ENCODE measurements around the gene COL11A2. TPM values are rescaled to one million over a fixed set of nuclear protein-coding genes. Genes with fewer than 3 reads are reported as not detected.

COL11A2 gene
- total and polyA plus RNA-seq, 4 donors = 0.13 to 3.6 (median 1.6) TPM

DNA sequence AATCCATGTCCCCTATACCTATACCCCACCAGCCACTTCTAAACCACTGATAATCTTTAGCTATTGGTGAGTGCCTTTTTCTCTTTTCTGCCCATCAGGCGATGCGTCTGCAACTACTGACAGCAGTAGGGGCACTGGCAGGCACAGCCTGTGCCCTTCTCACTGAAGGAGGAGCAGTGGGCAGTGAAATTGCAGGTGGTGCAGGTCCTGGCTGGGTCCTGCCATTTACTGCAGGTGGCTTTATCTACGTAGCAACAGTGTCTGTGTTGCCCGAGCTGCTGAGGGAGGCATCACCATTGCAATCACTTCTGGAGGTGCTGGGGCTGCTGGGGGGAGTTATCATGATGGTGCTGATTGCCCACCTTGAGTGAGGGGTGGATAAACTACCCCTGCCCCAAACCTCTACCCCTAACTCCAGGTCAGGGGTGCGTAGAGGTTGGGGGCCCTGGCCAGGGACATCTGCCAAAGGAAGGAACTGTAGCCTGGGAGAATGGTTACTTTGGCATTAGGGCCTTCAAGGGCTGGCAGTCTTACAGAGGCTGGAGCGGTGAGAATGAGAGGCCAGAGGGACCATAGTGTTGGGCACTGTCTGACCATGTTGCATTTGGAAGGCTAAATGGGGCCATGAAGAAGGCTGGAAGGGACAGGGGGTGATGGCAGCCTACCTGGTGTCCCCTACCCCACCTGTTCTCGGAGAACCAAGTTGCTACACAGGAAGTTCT, 11.3 kb upstream of the COL11A2 start:
- whole genome bisulfite sequencing, 2 donors = 63% methylated on average over 7 of the region's 7 CpGs
- no peaks in the 10 kb centered on the region for H3K4me1 ChIP-seq (ENCODE audit: control insufficient read depth in 1 of 2, insufficient read depth in 2 of 2, low read length in 2 of 2)
- ATAC-seq (ENCODE audit: low FRiP score) (no peak), DNase-seq (no peak)
- H3K27ac ChIP-seq (ENCODE audit: low read depth in 1 of 2, low read length in 2 of 2) = no peak overlapping the region
- intact Hi-C loops (cut with DNase I) = loop anchor here in 1 of 2 donors (5.0 to 10.0 kb wide), 5 partner anchors 211 to 1799 kb away; partner anchors contain the start of genes BRD2, CUTA, GPSM3 and MICA
- H3K9me3 ChIP-seq (ENCODE audit: control insufficient read depth, low read length) = no peaks in the 10 kb centered on the region
- no peak overlapping the region for H3K4me3 ChIP-seq (ENCODE audit: low read length in 2 of 2)
- no peaks in the 10 kb centered on the region for H3K27me3 ChIP-seq (ENCODE audit: control insufficient read depth in 1 of 2, insufficient read depth in 2 of 2, low read length in 1 of 2)
- H3K36me3 ChIP-seq (ENCODE audit: control insufficient read depth in 1 of 2, insufficient read depth in 2 of 2, low read length in 1 of 2) = peaks cover 0 to 3% of the 10 kb centered on the region in 2 donors

- no peaks in the 10 kb centered on the region for H3K9me3 ChIP-seq (ENCODE audit: control insufficient read depth, low read length)
- intact Hi-C loops (cut with DNase I) = loop anchor here in 1 of 2 donors (5.0 to 10.0 kb wide), 5 partner anchors 212 to 1798 kb away; partner anchors contain the start of genes BRD2, CUTA, GPSM3 and MICA
- 81% methylated on average over 6 of the region's 6 CpGs for WGBS, 2 donors
These were observed 10.5 kb upstream of the COL11A2 start for GRCh38 chr6:33202799-33203198.

DNA sequence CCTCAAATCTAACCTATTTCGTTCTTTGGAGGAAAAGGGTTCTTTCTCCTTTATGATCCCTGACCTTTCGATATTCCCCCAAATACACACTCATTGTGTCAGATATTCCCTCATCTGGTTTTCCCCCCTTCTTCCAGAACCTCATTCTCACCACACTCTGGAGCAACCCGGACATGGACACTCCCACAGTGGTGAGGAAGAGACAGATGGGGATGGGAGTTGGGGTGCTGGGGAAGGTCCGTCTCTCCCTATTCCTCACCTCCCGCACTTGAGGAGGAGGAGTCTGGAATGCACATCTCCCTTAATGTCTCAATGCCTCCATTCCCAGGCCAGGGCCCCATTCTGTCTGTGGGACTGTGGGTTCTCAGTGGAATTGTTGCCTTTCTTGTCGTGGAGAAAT, 9.7 kb upstream of the COL11A2 start:
- peaks cover 0 to 3% of the 10 kb centered on the region in 2 donors for H3K36me3 ChIP-seq (ENCODE audit: control insufficient read depth in 1 of 2, insufficient read depth in 2 of 2, low read length in 1 of 2)
- DNase-seq = no peak
- ATAC-seq (ENCODE audit: low FRiP score) = no peak
- no peaks in the 10 kb centered on the region for H3K27me3 ChIP-seq (ENCODE audit: control insufficient read depth in 1 of 2, insufficient read depth in 2 of 2, low read length in 1 of 2)
- WGBS, 2 donors = 68 to 69% methylated on average over 6 of the region's 6 CpGs
- no peaks in the 10 kb centered on the region for H3K4me1 ChIP-seq (ENCODE audit: control insufficient read depth in 1 of 2, insufficient read depth in 2 of 2, low read length in 2 of 2)
- peak overlapping the region in 1 of 2 donors; percentile 72 for H3K4me3 ChIP-seq (ENCODE audit: low read length in 2 of 2)
- H3K27ac ChIP-seq (ENCODE audit: low read depth in 1 of 2, low read length in 2 of 2) = no peak overlapping the region
- H3K9me3 ChIP-seq (ENCODE audit: control insufficient read depth, low read length) = no peaks in the 10 kb centered on the region
- intact Hi-C loops (cut with DNase I) = loop anchor here in 1 of 2 donors (2.0 to 10.0 kb wide), 6 partner anchors 47 to 1797 kb away; partner anchors contain the start of genes BRD2, CUTA, GPSM3 and MICA

More at GRCh38 chr6:33202799-33203198, 10.5 kb upstream of the COL11A2 start:
- DNase-seq (no peak), ATAC-seq (ENCODE audit: low FRiP score) (no peak)
- no peak overlapping the region for H3K4me3 ChIP-seq (ENCODE audit: low read length in 2 of 2)
- H3K4me1 ChIP-seq (ENCODE audit: control insufficient read depth in 1 of 2, insufficient read depth in 2 of 2, low read length in 2 of 2) = no peaks in the 10 kb centered on the region
- no peaks in the 10 kb centered on the region for H3K27me3 ChIP-seq (ENCODE audit: control insufficient read depth in 1 of 2, insufficient read depth in 2 of 2, low read length in 1 of 2)
- peaks cover 0 to 3% of the 10 kb centered on the region in 2 donors for H3K36me3 ChIP-seq (ENCODE audit: control insufficient read depth in 1 of 2, insufficient read depth in 2 of 2, low read length in 1 of 2)
- no peak overlapping the region for H3K27ac ChIP-seq (ENCODE audit: low read depth in 1 of 2, low read length in 2 of 2)

- H3K4me1 ChIP-seq (ENCODE audit: control insufficient read depth in 1 of 2, insufficient read depth in 2 of 2, low read length in 2 of 2) = no peaks in the 10 kb centered on the region
- ATAC-seq (ENCODE audit: low FRiP score) = no peak
- no peaks in the 10 kb centered on the region for H3K27me3 ChIP-seq (ENCODE audit: control insufficient read depth in 1 of 2, insufficient read depth in 2 of 2, low read length in 1 of 2)
- no peak for DNase-seq
- peaks cover 0 to 3% of the 10 kb centered on the region in 2 donors for H3K36me3 ChIP-seq (ENCODE audit: control insufficient read depth in 1 of 2, insufficient read depth in 2 of 2, low read length in 1 of 2)
- H3K27ac ChIP-seq (ENCODE audit: low read depth in 1 of 2, low read length in 2 of 2) = peak overlapping the region; percentile 23 to 64
- WGBS, 2 donors = 1% methylated on average over 14 of the region's 14 CpGs
- no peaks in the 10 kb centered on the region for H3K9me3 ChIP-seq (ENCODE audit: control insufficient read depth, low read length)
- intact Hi-C loops (cut with DNase I) = loop anchor here in 1 of 2 donors (2.0 to 10.0 kb wide), 6 partner anchors 48 to 1796 kb away; partner anchors contain the start of genes BRD2, CUTA, GPSM3 and MICA
- H3K4me3 ChIP-seq (ENCODE audit: low read length in 2 of 2) = peak overlapping the region; percentile 46 to 72
These were observed 8.9 kb upstream of the COL11A2 start for GRCh38 chr6:33201147-33201545.

DNA sequence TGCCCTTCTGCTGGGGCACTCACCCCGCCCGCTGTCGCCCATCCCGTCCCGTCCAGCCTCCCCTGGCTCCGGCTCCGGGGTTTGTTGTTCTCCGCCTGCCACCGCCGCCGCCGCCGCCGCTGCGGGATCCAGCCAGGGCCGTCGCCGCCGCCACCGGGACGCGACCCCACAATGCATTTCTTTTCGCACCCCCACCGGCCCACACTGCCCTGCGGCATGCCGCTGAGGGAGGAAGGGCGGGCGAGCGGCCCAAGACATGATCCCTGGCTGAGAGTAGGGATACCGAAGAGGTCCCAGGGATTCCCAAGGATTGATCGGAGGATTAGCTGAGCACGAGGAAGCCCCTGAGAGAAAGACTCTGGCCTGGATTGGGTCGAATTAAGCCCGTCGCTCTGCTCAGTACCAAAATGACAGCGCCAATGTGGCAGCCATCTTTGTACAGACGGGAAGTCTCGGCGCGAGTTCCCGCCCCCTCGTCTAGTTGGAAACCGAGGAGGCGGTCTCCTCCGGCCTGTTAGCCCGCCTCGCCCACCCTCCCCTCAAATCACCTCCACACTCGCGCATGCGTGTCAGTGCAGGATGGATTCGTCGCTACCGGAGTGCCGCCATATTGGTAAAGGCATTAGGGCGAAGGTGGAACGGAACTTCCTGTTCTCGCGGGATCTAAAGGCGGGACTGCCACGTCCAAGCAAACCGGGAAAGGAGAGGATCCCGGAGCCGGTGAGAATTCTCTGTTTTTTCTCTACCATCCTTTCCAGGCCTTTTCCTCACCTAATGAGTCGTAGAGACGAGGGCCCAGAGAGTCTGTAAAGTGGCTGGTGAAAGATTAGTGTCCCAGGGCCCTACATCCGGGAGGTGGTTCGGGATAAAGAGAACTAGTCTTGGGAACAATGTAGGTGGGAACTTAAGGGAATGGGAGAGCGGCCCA, 8.2 kb upstream of the COL11A2 start, which contains the start of the genes RXRB and SLC39A7:
RXRB (minus strand) TSS at position 447 of the 928 bp plus-strand sequence; CDS start at position 258, 189 bp downstream.
SLC39A7 (plus strand) TSS at position 649 of the 928 bp plus-strand sequence. CDS start 379 bp downstream, outside the sequence.
- peaks cover 0 to 8% of the 10 kb centered on the region in 2 donors for H3K36me3 ChIP-seq (ENCODE audit: control insufficient read depth in 1 of 2, insufficient read depth in 2 of 2, low read length in 1 of 2)
- H3K9me3 ChIP-seq (ENCODE audit: control insufficient read depth, low read length) = no peaks in the 10 kb centered on the region
- peak; percentile 94 for ATAC-seq (ENCODE audit: low FRiP score)
- H3K27ac ChIP-seq (ENCODE audit: low read depth in 1 of 2, low read length in 2 of 2) = peak within 1 kb of the TSS; percentile 61 to 64
- H3K4me1 ChIP-seq (ENCODE audit: control insufficient read depth in 1 of 2, insufficient read depth in 2 of 2, low read length in 2 of 2) = no peaks in the 10 kb centered on the region
- intact Hi-C loops (cut with DNase I) = loop anchor here in 1 of 2 donors (2.0 to 10.0 kb wide), 6 partner anchors 48 to 1796 kb away; partner anchors contain the start of genes BRD2, CUTA, GPSM3 and MICA
- no peaks in the 10 kb centered on the region for H3K27me3 ChIP-seq (ENCODE audit: control insufficient read depth in 1 of 2, insufficient read depth in 2 of 2, low read length in 1 of 2)
- peak within 1 kb of the TSS; percentile 46 to 72 for H3K4me3 ChIP-seq (ENCODE audit: low read length in 2 of 2)
- DNase-seq = peak; percentile 100
- 0% methylated on average over 67 to 68 of the region's 68 CpGs for WGBS, 2 donors

GRCh38 chr6:33199687-33200218, 7.5 kb upstream of the COL11A2 start:
- WGBS, 2 donors = 0 to 2% methylated on average over 24 to 26 of the region's 26 CpGs
- peak overlapping the region; percentile 36 to 72 for H3K4me3 ChIP-seq (ENCODE audit: low read length in 2 of 2)
- peak in 1 of 2 donors; percentile 82 for DNase-seq
- intact Hi-C loops (cut with DNase I) = loop anchor here in 1 of 2 donors (2.0 to 10.0 kb wide), 7 partner anchors 37 to 1795 kb away; partner anchors contain the start of genes BRD2, CUTA, GPSM3 and MICA
- ATAC-seq (ENCODE audit: low FRiP score) = peak; percentile 54
- H3K36me3 ChIP-seq (ENCODE audit: control insufficient read depth in 1 of 2, insufficient read depth in 2 of 2, low read length in 1 of 2) = peaks cover 0 to 8% of the 10 kb centered on the region in 2 donors
- peak overlapping the region in 1 of 2 donors; percentile 61 for H3K27ac ChIP-seq (ENCODE audit: low read depth in 1 of 2, low read length in 2 of 2)
- H3K4me1 ChIP-seq (ENCODE audit: control insufficient read depth in 1 of 2, insufficient read depth in 2 of 2, low read length in 2 of 2) = no peaks in the 10 kb centered on the region
- no peaks in the 10 kb centered on the region for H3K9me3 ChIP-seq (ENCODE audit: control insufficient read depth, low read length)
- H3K27me3 ChIP-seq (ENCODE audit: control insufficient read depth in 1 of 2, insufficient read depth in 2 of 2, low read length in 1 of 2) = no peaks in the 10 kb centered on the region

- H3K4me3 ChIP-seq (ENCODE audit: low read length in 2 of 2) = peak overlapping the region in 1 of 2 donors; percentile 72
- intact Hi-C loops (cut with DNase I) = loop anchor here in 1 of 2 donors (5.0 kb wide), 1 partner anchor 37 kb away; no protein-coding TSS in a partner anchor
- H3K27me3 ChIP-seq (ENCODE audit: control insufficient read depth in 1 of 2, insufficient read depth in 2 of 2, low read length in 1 of 2) = no peaks in the 10 kb centered on the region
- ATAC-seq (ENCODE audit: low FRiP score) (no peak), DNase-seq (peak in 1 of 2 donors; percentile 22)
- WGBS, 2 donors = 9 to 26% methylated on average over 2 to 3 of the region's 3 CpGs
- H3K27ac ChIP-seq (ENCODE audit: low read depth in 1 of 2, low read length in 2 of 2) = no peak overlapping the region
- peaks cover 0 to 8% of the 10 kb centered on the region in 2 donors for H3K36me3 ChIP-seq (ENCODE audit: control insufficient read depth in 1 of 2, insufficient read depth in 2 of 2, low read length in 1 of 2)
- H3K9me3 ChIP-seq (ENCODE audit: control insufficient read depth, low read length) = no peaks in the 10 kb centered on the region
- H3K4me1 ChIP-seq (ENCODE audit: control insufficient read depth in 1 of 2, insufficient read depth in 2 of 2, low read length in 2 of 2) = no peaks in the 10 kb centered on the region
These were observed 6.7 kb upstream of the COL11A2 start for GRCh38 chr6:33198853-33199436.

All from aorta (tissue), 5 donors.